NAMALWA (cell line): ENCODE results near the gene HLF.
"Not testable (repeated sequence)": the region's sequence is repeated elsewhere in the genome, so short reads cannot be mapped to it uniquely, and the experiment has no call there.

Source experiments
- DNase-seq: peaks from one replicate; pipeline ENCODE4 v3.0.0-alpha.2; 2015; ENCODE audit warnings: low spot score

Gene HLF

DNA sequence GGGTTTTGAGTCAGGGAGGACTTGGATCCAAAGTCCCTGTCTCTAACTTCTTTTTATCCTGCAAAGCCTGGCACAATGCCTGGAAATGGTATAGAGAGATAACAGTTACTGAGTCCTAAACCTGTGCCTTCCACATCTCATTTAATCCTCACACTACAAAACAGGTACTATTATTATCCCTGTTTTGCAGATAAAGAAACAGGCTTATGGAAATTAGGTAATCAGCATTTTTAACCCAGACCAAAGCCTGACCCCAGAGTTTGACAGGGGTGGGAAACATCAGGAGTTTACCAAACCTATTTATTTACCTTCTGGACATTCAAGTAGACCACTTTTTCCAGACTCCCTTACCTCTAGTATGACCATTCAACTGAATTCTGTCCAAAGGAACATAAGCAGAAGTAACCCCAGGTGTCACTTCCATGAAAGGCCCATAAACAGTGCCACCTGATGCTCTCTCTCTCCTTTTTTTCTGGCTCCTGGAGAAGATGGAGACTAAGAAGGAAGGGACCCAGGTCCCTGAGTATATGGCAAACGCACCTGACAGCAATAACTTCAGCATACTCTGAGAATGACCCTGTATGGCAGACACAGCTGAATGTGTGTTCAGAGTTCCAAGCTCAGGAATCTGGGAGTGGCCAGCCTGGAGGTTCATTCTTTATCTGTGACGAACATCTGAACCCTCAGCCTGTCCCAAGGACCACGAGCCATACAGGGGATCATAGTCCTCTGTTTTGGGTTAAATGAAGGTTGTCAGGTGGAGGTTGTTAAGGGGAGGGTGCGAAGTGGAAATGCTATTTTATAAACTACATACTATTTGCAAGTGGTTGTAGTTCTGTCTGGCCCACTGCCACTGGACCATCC, 62.7 kb downstream of the HLF start:
- no peak for DNase-seq

DNA sequence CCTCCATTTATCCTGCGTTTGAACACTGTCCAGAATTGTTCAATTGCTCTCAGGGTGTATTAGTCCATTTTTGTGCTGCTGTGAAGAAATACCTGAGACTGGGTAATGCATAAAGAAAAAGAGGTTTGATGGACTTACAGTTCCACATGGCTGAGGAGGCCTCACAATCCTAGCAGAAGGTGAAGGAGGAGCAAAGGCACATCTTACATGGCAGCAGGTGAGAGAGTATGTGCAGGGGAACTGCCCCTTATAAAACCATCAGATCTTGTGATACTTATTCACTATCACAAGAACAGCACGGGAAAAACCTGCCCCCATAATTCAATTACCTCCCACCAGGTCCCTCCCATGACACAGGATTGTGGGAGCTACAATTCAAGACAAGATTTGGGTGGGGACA, 63.8 kb downstream of the HLF start:
- DNase-seq: not testable (repeated sequence)

DNA sequence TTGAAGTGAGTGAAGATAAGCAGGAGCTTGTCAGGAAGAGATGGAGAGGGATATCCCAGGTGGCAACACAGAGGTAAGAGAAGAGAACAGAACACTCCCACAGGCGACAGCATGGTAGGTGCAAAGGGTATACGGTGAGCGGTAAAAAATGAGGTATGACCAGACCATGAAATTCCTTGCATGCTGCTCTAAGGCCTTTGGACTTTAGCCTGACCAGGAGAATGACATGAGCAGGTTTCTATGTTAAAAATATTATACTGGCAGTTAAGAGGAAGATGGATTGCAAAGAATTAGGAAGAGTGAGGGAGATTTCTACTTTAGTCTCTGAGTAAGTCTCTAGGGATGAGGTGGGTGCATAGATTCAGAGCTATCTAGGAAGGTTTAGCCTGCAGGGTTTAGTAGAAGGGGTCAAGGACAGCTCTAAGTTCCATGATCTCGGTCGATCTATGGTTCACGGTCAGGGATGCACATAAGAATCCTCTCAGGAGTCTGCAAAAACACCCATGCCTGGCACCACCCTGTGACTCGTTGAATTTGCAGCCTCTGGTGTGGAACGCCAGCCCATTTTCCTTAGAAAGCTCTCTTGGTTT, 65.7 kb downstream of the HLF start:
- no peak for DNase-seq

DNA sequence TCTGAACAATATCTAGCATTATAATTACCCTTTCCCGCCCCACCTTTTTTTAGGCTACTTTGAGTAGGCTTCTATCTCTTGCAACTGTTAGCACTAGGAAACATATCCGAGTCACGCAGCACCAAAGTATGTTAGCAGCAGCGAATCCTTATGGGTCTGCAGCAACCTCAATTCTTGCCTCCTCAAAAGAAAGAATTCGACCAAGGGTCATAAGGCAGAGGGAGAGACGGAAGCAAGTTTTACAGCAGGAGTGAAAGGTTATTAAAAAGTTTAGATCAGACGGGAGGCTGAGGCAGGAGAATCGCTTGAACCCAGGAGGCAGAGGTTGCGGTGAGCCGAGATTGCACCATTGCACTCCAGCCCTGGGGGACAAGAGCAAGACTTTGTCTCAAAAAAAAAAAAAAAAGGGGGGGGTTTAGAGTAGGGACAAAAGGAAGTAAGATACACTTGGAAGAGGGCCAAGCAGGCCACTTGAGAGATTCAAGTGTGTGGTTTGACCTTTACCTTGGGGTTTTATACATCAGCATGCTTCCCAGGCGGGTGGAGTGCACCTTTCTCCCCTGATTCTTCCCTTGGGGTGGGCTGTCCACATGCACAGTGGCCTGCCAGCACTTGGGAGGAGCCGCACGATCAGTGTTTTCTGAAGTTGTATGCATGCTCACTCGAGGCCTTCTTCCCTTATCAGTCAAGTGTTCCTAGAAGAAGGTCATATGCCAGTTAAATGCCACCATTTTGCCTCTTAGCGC, 67.7 kb downstream of the HLF start:
- no peak for DNase-seq

DNA sequence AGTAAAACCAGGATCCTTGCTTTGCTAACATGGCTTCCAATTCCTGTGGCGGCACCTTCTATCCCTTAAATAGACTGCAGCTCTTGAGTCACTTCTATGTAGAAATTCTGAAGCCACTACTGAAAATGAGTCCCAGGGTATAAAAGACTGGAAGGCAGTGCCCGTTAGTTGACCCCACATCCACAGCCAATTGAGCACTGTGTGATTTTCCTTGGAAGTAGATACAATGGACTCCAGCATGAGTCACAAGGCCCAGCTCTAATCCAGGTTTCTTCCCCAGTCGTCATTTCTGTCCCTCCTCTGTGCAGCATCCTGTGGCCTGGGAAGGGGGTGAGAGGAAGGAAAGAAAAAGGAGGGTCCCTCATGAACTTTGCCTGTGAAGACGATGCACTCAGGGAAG, 69.5 kb downstream of the HLF start:
- no peak for DNase-seq

DNA sequence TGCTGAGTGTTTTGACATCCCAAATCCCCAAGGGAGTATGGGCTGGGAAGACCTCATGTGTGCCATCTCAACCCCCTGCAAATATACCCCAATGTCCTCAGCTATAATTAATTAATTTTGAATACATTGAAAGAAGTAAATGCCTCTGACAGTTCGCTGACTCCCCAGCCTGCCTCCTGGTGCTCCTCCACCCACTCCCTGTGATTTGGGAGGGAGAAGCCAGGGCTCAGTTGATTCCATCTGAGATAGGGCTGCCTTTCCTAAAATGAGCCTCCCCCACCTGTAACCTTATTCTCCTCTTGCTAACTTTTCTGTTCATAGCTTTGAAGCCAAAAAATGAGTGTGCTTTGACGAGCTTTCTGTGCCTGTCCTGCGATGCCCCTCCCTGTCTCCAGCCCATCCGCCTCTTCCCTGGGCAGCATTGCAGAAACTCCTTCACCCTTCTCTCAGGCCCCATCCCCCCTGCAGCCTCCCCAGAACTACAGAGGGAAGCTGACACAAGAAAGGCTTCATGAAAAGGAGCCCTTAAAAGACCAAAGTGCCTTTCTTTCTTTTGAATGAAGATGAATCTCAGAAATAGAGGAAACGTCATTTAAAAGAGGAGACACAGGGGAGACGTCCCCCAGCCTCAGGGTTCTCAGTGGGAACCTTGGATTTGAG, 70.3 kb downstream of the HLF start:
- DNase-seq: no peak

DNA sequence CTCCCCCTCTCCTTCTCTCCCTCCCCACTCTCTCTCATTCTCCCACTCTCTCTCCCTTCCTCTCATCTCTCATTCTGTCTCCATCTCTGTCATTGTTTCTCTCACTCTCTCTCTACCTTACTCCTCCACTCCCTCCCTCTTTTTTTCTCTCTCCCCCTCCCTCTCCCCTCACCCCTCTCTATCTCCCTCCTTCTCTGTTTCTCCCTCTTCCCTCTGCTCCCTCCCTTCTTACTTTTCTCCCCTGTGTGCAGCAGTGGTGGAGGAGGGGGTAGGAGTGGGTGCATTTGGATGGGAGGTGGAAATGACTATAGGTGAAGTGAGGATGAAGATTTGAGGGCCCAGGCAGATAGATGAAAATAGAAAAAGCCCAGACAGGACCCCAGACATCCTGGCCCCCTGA, 70.9 kb downstream of the HLF start:
- DNase-seq: no peak

DNA sequence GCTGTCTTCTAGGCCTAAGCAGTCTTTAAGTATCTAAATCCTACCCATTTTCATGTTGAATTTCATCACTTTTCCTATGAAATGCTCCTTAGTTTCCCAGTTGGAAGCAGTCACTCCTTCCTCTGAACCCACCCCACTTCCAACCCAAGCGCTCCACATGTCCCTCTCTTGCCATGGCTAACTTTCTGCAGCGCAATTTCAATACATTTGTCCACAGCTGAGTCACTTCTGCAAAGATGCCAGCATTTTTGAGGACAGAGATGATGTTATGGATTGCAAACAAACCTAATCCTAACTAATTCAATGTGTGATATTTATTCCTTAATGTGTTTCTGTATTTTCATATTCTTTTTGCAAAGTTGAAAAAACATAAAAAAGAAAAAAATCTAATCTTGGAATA, 71.7 kb downstream of the HLF start:
- no peak for DNase-seq

DNA sequence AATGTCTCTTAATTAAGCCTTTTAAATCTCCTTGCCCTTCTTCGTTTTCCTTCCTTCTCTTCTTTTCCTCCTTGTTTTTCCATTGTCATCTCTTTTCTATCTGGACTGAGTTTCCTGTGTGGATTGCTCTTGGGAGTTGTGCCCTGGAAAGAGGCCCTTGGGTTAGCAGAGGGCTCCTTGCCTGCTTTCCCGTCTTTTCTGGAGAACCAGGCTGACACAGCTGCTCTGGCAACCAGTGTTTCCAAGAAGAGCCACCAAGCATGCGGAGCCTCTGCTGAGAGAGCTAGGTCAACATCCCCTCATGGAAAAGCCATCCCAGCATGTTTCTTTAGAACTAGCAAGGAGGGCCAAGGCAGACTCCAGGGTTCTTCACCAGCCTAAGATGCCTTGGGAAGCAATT, 75.4 kb downstream of the HLF start:
- no peak for DNase-seq

DNA sequence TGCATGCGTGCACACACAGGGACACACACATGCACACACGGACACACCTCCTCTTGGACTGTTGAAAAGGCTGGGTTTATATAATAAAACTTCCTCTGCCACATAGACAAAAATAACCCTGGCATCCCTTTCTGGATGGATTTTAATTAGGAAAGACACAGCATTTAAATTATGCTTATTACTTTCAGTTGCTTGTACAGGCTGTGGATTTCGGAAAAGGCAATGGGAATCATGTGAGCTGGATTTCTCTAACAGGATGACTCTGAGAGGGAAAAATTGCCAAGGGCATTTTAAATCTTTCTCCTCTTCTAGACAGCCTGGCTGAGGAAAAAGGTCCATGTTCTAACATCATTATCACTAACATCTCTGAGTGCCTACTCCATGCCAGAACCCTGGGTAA, 75.9 kb downstream of the HLF start:
- DNase-seq: no peak

DNA sequence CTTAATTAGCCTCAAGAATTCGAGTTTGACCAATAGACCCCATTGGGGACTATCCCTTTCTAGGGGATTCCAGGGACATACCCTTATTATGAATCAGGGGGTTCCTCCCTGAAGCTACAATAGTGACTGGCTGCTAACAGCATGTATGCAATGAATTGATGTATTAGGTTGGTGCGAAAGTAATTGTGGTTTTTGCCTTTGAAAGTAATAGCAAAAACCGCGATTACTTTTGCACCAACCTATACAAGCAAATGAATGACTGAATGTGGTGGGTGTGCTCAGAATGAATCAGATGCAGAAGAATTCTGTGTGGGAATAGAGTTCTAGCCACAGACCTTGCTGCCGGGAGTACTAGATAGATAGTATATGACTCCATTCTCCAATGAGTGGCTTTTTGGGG, 76.7 kb downstream of the HLF start:
- DNase-seq: no peak

DNA sequence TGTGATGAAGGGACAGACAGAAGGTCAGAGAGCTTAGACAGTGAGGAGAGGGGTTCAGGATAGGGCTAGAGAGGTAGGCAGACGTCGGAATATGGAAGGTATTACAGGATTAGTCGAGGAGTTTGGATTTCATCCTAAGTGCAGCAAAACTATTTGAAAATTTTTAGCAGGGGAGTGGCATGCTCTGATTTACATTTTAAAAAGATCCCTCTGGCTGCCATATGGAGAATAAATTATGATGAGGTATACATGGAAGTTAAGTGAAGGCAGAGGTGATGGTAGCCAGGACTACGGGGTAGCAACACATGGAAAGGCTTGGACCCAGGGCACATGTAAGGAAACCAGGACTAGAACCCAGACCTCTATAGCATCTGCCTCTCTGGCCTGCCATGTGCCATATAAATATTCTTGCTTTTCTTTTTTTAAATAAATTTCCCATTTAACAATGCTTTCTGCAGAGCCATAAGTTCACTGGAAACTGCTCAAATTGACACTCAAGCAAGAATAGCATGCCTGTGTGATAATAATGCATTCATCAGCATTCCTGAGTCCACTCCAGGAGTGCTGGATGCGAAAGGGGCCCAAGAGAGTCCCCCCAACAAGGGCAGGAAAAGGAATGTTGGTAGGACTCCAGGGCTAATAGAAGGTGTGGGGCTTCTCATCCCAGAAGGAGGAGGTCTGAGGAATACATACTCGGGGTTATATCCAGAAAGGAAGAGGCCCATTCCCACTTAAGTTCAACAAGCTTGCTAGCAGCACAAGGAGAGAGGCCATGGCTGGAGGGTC, 78.2 kb downstream of the HLF start:
- DNase-seq: no peak

DNA sequence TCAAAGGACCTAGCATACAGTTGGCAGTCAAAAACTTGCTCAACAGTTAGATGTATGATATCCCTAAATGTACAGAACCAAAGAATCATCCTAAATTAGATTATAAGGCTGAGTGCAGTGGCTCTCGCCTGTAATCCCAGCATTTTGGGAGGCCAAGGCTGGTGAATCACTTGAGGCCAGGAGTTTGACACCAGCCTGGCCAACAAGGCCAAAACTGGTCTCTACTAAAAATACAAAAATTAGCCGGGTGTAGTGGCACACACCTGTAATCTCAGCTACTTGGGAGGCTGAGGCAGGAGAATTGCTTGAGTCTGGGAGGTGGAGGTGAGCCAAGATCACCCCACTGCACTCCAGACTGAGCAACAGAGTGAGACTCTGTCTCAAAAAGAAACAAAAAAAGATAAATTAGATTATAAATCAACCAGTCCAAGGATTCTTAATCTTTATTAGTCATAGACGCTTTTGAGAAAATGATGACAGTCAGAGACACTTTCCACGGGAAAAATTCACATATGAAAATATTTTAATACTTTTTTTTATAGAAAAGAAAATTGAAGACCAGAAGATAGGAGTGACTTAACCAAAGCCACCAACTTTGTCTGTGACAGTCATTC, 79.2 kb downstream of the HLF start:
- DNase-seq: no peak

DNA sequence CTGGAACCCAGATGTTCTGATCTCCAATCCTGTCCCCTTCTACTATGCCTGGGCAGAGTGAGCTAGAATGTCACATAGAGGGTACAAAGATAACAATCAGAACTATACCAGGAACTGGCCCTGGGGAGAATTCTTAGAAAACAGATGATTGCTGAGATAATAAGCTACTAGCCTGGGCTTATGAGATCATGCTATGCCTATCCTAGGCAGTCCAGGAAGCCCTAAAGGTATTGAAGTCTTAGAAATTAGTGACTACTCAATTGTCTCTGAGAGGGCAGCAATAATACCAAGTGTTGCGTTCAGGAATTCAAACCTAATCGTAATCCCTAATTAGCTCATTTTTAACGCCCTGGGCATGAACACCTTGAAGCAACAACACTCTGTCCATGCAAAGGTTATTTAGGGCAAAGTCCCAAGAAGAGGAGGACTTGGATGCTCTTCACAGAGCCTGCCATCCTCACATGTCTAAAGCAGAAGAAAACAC, 79.8 kb downstream of the HLF start:
- DNase-seq: no peak

DNA sequence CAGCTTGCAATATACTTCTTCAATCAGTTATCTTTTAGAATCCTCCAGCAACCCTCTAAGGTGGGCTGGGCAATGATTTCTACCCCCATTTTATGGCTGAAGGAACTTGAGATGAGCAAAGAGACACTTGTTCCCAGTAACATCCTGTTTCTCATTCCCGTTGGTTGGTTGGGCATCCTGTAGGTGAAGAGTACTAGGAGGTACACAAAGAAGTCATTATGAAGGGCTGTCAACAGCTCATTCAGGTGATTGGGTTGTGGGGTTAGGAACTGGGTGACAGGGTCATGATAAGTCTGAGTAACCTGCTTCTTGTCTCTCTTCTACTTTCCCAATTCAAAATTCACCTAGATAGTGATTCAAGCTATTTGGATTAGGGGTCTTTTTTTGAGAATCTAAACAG, 80.4 kb downstream of the HLF start:
- DNase-seq: no peak

DNA sequence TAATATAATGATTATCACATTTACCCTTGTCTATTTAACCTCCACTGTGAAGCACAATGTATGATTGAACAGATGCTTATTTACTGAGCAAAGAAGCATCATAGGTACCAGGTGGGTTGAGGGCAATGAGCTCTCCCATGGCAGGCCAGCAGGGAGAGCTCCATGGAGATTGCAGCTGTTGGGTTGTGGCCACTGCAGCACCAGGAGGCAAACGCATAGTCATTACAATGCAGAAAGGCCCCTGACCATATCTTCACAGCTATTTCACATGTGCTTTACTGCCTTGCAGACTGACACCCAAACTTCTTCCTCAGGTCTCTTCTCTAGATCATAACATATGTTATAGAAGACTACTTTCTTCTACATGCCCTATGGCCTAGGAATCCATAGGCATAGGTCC, 81.9 kb downstream of the HLF start:
- no peak for DNase-seq

DNA sequence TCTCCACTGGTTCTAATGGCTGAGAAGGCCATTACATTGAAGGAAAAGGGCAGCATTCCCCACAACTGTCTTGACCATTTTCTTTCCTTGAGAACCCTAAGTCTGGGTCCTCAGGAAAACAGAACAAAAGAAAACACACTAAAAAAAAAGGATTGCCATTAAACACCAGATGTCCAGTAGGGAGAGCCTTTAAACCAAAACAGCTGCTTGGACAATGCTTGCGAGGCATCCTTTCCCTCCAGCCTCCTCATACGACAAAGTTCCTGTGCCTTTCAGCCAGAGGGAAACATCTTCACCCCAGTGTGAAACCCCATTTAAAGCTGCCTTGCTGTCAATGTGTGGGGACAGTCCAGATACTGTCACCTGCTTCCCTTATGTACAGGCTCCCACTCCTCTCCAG, 82.6 kb downstream of the HLF start:
- no peak for DNase-seq

DNA sequence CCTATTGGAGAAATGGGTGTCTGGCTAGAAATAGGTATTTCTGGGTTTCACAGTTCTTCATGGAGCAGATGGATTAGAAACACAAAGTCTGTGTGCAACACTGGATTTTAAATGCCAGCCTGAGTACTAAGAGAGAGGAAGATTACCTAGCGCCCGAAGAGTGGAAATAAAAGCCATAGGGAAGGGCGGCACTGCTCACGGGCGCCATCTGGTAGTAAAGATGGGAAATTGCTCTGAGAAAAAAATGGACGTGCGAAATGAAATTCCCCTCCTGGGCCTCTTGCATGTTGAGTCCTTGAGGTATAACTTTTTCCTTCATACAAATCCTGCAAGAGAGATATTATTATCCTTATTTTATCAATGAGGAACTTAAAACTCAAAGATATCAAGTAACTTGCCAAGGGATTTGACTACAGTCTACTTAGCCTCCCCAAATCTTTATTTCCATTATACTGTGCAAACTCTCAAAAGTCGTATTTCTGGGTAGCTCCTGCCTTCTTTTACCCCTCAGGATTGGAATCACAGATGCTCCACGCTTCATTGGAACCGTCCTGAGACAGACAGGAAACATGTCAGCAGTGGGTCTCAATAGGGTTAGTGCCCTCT, 84.1 kb downstream of the HLF start:
- DNase-seq: peak; percentile 63

DNA sequence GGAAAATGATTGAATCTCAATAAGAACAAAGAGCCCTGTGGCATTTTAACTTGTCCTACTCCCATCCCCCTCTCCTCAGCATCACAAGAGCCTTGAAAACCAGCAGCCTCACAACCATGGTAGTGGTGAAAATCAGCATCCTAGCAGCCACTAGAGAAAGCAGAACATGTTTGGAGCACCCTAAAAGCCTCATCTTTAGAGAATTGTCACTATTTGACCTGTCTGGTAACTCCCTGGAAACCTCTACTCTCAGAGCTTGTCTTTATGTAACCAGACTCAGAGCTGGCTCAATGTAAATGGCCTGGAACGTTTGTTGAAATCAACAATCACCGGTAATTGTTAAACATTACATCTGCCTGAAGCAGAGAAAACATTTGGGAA, 86.1 kb downstream of the HLF start:
- no peak for DNase-seq

DNA sequence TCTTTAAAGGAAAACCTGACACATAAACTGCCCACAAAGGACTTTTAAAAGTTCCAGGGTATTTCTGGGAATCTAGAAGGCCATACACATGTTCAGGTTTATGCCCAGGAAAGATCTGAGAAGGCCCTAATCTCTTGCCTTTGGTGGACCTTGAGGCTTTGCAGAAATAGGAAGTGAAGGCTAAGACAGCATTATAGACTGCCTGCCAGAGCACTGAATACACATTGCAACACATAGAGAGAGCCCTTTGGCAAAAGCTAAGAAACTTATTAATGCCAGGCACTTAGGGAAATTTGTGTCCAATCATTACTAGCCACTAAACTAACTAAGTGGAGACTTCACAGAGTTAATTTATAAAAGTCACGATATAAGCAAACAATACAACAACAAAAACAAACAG, 86.5 kb downstream of the HLF start:
- DNase-seq: no peak

DNA sequence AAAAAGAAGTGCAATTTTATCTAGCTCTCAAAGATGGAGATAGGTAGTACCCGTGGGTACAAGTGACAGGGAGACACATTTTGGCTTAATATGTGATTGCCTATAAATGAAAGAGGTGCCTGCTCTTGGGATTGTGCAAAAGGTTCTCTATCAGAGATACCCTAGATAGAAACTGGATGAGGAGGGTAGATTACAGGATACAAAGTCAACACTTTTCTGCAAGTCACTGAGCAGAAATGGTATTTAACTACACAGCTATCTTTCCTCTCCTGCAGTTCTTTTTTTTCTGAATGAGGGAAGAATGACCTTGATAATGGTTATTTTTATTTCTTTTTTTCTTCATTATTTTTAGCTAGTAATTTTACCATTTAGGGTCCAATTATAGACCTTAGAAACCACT, 89.2 kb downstream of the HLF start:
- no peak for DNase-seq
